ENCODE results near the gene PEX5L. TPM values are rescaled to one million over a fixed set of nuclear protein-coding genes. Genes with fewer than 3 reads are reported as not detected.

Gene PEX5L
- total RNA-seq, 6 experiments from 2014 or later = not detected

DNA sequence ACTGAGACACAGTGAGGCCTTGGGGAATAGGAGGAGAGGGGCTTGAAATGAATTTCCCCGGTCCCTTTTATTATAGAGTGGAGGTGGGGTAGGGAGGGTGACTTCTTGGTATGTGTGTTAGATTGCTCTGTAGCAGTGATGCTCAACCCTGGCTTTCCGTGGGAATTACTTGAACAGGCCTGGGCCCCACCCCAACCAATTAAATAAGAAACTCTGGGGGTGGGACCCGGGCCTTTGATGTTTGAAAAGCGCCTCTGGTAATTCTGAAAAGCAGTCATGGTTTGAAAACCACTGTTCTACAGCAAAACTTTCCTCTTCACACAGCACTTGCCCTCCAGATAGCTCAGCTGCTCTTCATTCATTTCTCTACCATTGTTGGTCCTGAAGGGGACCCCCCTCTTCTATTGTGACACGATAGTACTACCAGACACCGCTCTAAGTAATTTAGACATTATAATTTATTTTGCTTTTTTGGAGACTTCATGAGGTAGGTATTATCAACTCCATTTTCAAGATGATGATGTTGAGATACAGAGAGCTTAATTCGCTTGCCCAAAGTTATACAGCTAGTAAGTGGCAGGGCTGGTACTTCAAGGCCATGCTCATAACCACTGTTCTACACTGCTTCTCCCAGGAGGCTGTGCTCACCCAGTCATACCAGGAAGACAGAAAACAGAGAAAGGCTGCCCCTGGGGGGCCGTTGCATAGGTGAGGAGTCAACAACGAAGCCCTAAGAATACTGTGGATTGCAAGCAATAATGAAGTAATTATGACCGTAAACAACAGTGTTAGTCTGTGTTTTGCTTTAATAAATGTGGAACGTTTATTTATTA, 176.2 kb downstream of the PEX5L start:
- no peaks in the 10 kb centered on the region for H3K9me3 ChIP-seq
- H3K27ac ChIP-seq = no peak overlapping the region
- intact Hi-C loops (cut with DNase I) = no loop called here
- ATAC-seq (no peak), DNase-seq (no peak)
- H3K4me3 ChIP-seq = no peak overlapping the region
- no peaks in the 10 kb centered on the region for H3K27me3 ChIP-seq
- H3K36me3 ChIP-seq = no peaks in the 10 kb centered on the region
- no peaks in the 10 kb centered on the region for H3K4me1 ChIP-seq
- whole genome bisulfite sequencing (ENCODE audit: insufficient coverage, low coverage, low lambda C conversion rate, missing lambda C conversion rate) = 59% methylated on average over 9 of the region's 11 CpGs
- TF ChIP-seq POLR2A (IDR thresholded peaks at IDR 0.05) (no peak), CTCF (IDR thresholded peaks at IDR 0.05) (no peak)

DNA sequence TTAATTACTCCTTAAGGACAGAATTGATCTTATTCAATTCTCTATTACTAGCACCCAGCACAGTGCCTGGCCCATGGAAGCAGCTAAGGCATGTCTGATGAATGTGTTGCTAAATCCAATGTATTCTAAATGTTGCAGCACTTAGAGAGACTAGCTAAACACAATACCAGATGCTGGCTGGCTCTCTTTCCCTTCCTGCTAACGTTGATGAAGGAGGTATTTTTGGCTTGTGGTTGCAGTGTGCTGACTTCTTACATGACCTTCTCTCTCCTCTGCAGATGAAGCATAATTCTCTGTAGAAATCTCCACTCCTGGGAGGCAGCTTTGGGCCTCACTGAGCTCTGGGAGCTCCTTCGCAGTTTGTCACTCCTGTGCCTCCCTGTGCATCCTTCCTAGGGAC, 183.6 kb downstream of the PEX5L start:
- ATAC-seq = no peak
- Histone ChIP-seq H3K4me1 (no peaks in the 10 kb centered on the region), H3K4me3 (no peak overlapping the region), H3K36me3 (no peaks in the 10 kb centered on the region), H3K27me3 (no peaks in the 10 kb centered on the region), H3K27ac (no peak overlapping the region), H3K9me3 (no peaks in the 10 kb centered on the region)
- DNase-seq = no peak
- 13% methylated on average over 1 of the region's 2 CpGs for WGBS (ENCODE audit: insufficient coverage, low coverage, low lambda C conversion rate, missing lambda C conversion rate)
- TF ChIP-seq POLR2A (IDR thresholded peaks at IDR 0.05) = no peak
- TF ChIP-seq CTCF (IDR thresholded peaks at IDR 0.05) = no peak
- intact Hi-C loops (cut with DNase I) = no loop called here

DNA sequence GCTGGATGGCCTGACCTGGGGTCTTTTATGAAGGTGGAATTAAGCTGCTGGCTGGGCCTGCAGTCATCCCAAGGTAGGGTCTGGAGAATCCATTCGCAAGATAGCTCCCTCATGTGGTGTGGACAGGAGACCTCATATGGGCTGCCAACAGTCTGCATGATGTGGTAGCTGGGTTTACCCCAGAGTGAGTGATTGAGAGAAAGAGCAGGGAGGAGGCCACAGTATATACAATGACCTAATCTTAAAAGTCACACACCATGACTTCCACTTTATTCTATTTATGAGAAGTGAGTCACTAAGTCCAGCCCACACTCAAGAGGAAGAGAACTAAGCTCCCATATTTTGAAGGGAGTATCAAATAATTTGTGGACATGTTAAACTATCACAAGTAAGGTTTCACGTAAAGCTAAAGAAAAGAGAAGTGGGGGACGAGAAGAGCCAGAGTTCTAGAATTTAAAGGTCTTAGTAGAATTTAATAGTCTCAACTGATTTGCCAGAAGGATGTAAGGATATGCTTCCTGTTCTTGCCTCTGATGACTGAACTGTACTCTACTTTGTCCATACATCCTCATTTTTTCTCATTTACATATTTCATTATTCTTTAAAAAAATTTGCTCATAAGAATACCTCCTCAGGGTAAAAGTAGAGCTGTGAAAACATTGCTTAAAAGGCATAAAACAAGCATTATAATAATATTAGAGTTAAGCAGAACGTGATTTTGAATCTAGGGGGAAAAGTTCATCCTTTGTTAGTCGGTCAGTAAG, 184.4 kb downstream of the PEX5L start:
- intact Hi-C loops (cut with DNase I) = no loop called here
- no peak overlapping the region for H3K27ac ChIP-seq
- DNase-seq = no peak
- no peaks in the 10 kb centered on the region for H3K4me1 ChIP-seq
- no peaks in the 10 kb centered on the region for H3K27me3 ChIP-seq
- H3K4me3 ChIP-seq = no peak overlapping the region
- no peaks in the 10 kb centered on the region for H3K9me3 ChIP-seq
- ATAC-seq = peak; percentile 11 to 68 (median 29)
- TF ChIP-seq CTCF (IDR thresholded peaks at IDR 0.05) (peak in 1 of 4 donors; percentile 5), POLR2A (IDR thresholded peaks at IDR 0.05) (no peak)
- 54% methylated on average over 5 of the region's 5 CpGs for WGBS (ENCODE audit: insufficient coverage, low coverage, low lambda C conversion rate, missing lambda C conversion rate)
- H3K36me3 ChIP-seq = no peaks in the 10 kb centered on the region

GRCh38 chr3:179848711-179849110, 188.0 kb downstream of the PEX5L start:
- no peak overlapping the region for H3K27ac ChIP-seq

More at GRCh38 chr3:179848711-179849110, 188.0 kb downstream of the PEX5L start:
- 26% methylated on average over 2 of the region's 2 CpGs for WGBS (ENCODE audit: insufficient coverage, low coverage, low lambda C conversion rate, missing lambda C conversion rate)
- intact Hi-C loops (cut with DNase I) = no loop called here
- no peak for TF ChIP-seq POLR2A (IDR thresholded peaks at IDR 0.05)
- TF ChIP-seq CTCF (IDR thresholded peaks at IDR 0.05) = no peak
- H3K36me3 ChIP-seq = no peaks in the 10 kb centered on the region
- no peaks in the 10 kb centered on the region for H3K4me1 ChIP-seq
- H3K9me3 ChIP-seq = no peaks in the 10 kb centered on the region
- no peak overlapping the region for H3K4me3 ChIP-seq
- DNase-seq (no peak), ATAC-seq (no peak)
- H3K27me3 ChIP-seq = no peaks in the 10 kb centered on the region
